ENCODE data around the gene STARD13.

STARD13 gene

GRCh38 chr13:33218020-33218419 lies 67.5 kb downstream of the STARD13 start:
- no peak for DNase-seq

- DNase-seq, result no peak
Observed at GRCh38 chr13:33217256-33217655, 68.3 kb downstream of the STARD13 start.

GRCh38 chr13:33213797-33214196 lies 71.8 kb downstream of the STARD13 start:
- no peak for DNase-seq

GRCh38 chr13:33213024-33213768 lies 72.4 kb downstream of the STARD13 start:
- no peak for DNase-seq

- DNase-seq, result no peak
Observed at GRCh38 chr13:33212396-33212795, 73.2 kb downstream of the STARD13 start.

GRCh38 chr13:33210090-33210489 lies 75.5 kb downstream of the STARD13 start:
- DNase-seq, result no peak

GRCh38 chr13:33208290-33209220 lies 77.0 kb downstream of the STARD13 start:
- DNase-seq, result no peak

- DNase-seq, result no peak
Observed at GRCh38 chr13:33207615-33207961, 78.0 kb downstream of the STARD13 start.

GRCh38 chr13:33206945-33207614 lies 78.5 kb downstream of the STARD13 start:
- DNase-seq, result no peak

GRCh38 chr13:33206425-33206824 lies 79.1 kb downstream of the STARD13 start:
- DNase-seq, result no peak

GRCh38 chr13:33205804-33206221 lies 79.7 kb downstream of the STARD13 start:
- DNase-seq, result no peak

GRCh38 chr13:33205224-33205623 lies 80.3 kb downstream of the STARD13 start:
- DNase-seq, result no peak

- no peak for DNase-seq
Observed at GRCh38 chr13:33204130-33204927, 81.2 kb downstream of the STARD13 start.

GRCh38 chr13:33202644-33203169 lies 82.8 kb downstream of the STARD13 start:
- no peak for DNase-seq

GRCh38 chr13:33201659-33202058 lies 83.9 kb downstream of the STARD13 start:
- no peak for DNase-seq

GRCh38 chr13:33199289-33199850 lies 86.2 kb downstream of the STARD13 start:
- no peak for DNase-seq

- no peak for DNase-seq
Observed at GRCh38 chr13:33197541-33197971, 88.0 kb downstream of the STARD13 start.

- DNase-seq, result no peak
Observed at GRCh38 chr13:33196767-33197166, 88.8 kb downstream of the STARD13 start.

GRCh38 chr13:33195693-33196464 lies 89.7 kb downstream of the STARD13 start:
- DNase-seq, result no peak

- DNase-seq, result no peak
Observed at GRCh38 chr13:33194820-33195692, 90.5 kb downstream of the STARD13 start.
